Neural cell (in vitro differentiated cells): ENCODE measurements around the gene CENPW.

Experiments used
- CTCF ChIP-seq: fragments of 450-650 bp; IDR thresholded peaks from 2 replicates; pipeline ENCODE4 v1.5.1; 2014; ENCODE audit warnings: antibody characterized with exemption, mild to moderate bottlenecking, moderate library complexity; ENCODE audit not compliant: poor library complexity, severe bottlenecking
- POLR2AphosphoS5 ChIP-seq: IDR thresholded peaks from 2 replicates; pipeline ENCODE4 v1.6.1; 2012
- RAD21 ChIP-seq: fragments of 450-650 bp; conservative IDR thresholded peaks from 2 replicates; pipeline ENCODE4 v1.6.1; 2014; ENCODE audit warnings: antibody characterized with exemption, mild to moderate bottlenecking, moderate library complexity

DNA sequence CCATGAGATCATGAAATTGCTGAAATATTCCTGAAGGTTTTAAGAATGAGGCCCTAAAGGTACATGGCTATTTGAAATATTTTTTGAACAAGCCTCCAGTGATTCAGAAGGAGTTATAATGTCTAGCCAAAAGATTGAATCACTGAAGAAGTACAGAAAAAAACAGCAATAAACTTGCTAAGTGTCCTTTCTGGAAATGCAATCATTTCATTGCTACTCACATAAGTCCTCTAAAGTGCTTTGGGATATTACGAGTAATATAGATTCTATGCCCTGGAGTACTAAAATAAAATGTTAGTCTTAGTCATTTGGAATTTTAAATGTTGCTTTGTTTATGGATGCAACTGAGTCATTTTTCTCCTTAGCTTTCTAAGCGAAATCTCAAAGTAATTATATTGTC is 32.7 kb downstream of the CENPW start:
- TF ChIP-seq RAD21 = no peak
- TF ChIP-seq CTCF = no peak
- TF ChIP-seq POLR2AphosphoS5 = no peak
